ENCODE measurements around the gene GC.

GC gene

DNA sequence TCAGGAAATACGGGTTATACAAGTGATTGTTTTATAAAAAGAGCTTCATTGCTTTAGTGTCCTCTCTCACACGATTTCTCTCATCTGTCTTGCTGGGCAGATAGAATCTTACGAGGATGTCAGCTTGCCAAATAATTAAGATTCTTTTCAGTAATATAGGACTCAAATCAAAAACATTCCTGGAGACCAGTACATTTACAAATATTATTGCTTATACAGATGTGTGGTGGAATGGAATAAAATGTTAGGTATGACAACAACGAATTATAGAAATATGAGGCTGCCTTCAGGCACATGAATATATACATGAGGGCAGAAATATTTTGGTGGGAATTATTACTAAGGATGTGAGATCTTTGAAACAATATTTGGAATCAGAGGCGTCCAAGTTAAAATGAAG is 88.9 kb downstream of the GC start:
- no peak for DNase-seq
- in situ Hi-C loops (cut with HindIII; ENCODE audit: low pct_ligation_motif_present, low pct_unique_long_range_greater_than_20kb, low sequenced_read_pairs): no loop called here

DNA sequence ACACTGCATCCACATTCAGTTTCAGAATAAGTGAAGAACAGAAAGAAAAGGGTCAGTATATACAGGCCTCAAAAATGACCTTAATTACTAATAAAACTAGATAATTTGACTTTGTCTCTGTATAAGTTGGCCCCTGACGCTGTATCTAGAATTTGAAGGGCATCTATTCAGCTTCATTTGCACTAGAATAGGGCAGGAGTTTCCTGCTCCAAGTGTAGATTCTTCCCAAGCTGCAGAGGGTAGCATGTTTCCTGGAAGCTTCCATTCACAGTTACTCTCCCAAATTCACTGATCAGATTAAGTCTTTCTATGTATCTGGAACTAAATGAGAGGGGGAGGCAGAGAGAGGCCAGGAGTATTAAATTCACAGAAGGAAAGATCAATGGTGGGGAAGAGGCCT is 90.9 kb downstream of the GC start:
- DNase-seq: no peak
- in situ Hi-C loops (cut with HindIII; ENCODE audit: low pct_ligation_motif_present, low pct_unique_long_range_greater_than_20kb, low sequenced_read_pairs): no loop called here

DNA sequence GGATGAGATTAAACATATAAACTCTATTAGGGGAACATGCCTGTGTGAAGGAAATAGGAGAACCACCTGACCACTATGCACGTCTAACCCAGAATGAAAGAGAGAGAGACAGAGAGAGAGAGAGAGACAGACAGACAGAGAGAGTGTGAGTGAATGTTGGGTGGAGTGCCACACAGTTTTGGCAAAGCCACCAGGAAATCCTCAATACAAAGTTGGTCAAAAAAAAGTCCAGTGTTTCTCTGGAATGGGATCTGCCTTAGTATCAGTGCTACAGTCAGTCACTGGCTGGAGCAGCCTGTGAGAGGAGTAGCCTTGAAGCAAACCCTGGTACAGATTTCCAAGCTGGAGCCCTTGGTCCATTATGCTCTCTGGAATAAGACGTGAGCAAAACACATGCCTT is 91.7 kb downstream of the GC start:
- in situ Hi-C loops (cut with HindIII; ENCODE audit: low pct_ligation_motif_present, low pct_unique_long_range_greater_than_20kb, low sequenced_read_pairs): no loop called here
- DNase-seq: no peak
